NK-92 (cell line): ENCODE measurements around the gene MLLT1.

Experiments
- DNase-seq: peaks from one replicate; lab custom pipeline; 2025; ENCODE audit not compliant: unreplicated experiment; lab: John Stamatoyannopoulos, UW

Gene MLLT1

GRCh38 chr19:6275170-6275744, 4.5 kb downstream of the MLLT1 start:
- DNase-seq = no peak

GRCh38 chr19:6274756-6275155, 5.0 kb downstream of the MLLT1 start:
- DNase-seq = no peak

- DNase-seq = no peak
Observed at GRCh38 chr19:6273701-6274601, 5.8 kb downstream of the MLLT1 start.

GRCh38 chr19:6272913-6273600, 6.7 kb downstream of the MLLT1 start:
- DNase-seq = no peak

- DNase-seq = no peak
Observed at GRCh38 chr19:6272411-6272791, 7.4 kb downstream of the MLLT1 start.

- DNase-seq = no peak
Observed at GRCh38 chr19:6271721-6272410, 7.9 kb downstream of the MLLT1 start.

- no peak for DNase-seq
Observed at GRCh38 chr19:6271251-6271650, 8.5 kb downstream of the MLLT1 start.

- no peak for DNase-seq
Observed at GRCh38 chr19:6270822-6271221, 9.0 kb downstream of the MLLT1 start.

GRCh38 chr19:6270076-6270745, 9.6 kb downstream of the MLLT1 start:
- no peak for DNase-seq

GRCh38 chr19:6269101-6269886, 10.5 kb downstream of the MLLT1 start:
- no peak for DNase-seq

- DNase-seq = no peak
Observed at GRCh38 chr19:6268382-6268771, 11.4 kb downstream of the MLLT1 start.

- DNase-seq = no peak
Observed at GRCh38 chr19:6267552-6268381, 12.0 kb downstream of the MLLT1 start.

GRCh38 chr19:6264803-6265202, 15.0 kb downstream of the MLLT1 start:
- no peak for DNase-seq

- no peak for DNase-seq
Observed at GRCh38 chr19:6263735-6264444, 15.9 kb downstream of the MLLT1 start.

GRCh38 chr19:6263306-6263705, 16.5 kb downstream of the MLLT1 start:
- DNase-seq = no peak

- DNase-seq = no peak
Observed at GRCh38 chr19:6262519-6262918, 17.3 kb downstream of the MLLT1 start.

GRCh38 chr19:6261883-6262282, 17.9 kb downstream of the MLLT1 start:
- DNase-seq = no peak

- no peak for DNase-seq
Observed at GRCh38 chr19:6260912-6261650, 18.7 kb downstream of the MLLT1 start.
